ENCODE results near the gene RHD. TPM values are rescaled to one million over a fixed set of nuclear protein-coding genes. Genes with fewer than 3 reads are reported as not detected.

RHD gene
- total RNA-seq, 4 donors from 2014 or later: not detected

DNA sequence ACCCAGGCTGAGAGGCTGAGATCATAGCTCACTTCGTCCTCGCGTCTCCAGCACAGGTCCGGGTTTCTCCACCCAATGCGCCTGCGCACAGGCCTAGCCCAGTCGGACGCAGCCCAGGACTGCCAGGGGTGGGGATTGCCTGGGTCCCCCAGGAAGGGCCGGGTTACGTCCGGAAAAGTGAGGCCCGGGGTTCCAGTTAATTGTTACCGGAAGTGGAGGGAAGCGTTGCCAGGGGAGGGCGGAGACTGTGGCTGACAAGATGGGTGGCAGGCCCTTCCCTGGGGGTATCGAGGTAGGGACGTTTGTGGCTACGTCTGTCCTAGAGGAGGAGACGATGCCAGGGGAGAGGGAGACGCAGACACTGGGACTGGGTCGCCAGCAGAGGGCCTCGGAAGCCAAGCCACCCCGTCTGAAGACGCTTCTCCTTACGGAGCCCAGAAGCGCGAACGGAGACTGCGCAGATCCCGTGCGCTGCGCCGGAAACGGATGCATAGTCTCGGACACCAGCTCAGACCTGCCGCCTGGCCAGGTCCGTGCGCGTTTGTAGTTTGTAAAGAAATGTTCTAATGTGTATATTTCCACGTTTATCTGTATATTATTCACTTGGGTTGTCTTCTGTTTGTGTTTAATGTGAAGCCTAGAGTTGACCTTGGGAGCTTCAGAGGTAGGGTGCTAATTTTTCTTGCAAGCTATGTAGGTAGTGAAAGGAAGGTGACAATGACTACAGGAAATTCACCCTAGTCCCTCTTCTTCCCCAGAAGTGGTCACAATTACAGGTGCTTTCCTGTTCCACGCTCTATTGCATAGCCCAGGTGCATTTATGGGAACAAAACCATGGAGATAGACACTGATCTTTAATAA is 32.4 kb upstream of the RHD start:
- TF ChIP-seq, protein P1, sequence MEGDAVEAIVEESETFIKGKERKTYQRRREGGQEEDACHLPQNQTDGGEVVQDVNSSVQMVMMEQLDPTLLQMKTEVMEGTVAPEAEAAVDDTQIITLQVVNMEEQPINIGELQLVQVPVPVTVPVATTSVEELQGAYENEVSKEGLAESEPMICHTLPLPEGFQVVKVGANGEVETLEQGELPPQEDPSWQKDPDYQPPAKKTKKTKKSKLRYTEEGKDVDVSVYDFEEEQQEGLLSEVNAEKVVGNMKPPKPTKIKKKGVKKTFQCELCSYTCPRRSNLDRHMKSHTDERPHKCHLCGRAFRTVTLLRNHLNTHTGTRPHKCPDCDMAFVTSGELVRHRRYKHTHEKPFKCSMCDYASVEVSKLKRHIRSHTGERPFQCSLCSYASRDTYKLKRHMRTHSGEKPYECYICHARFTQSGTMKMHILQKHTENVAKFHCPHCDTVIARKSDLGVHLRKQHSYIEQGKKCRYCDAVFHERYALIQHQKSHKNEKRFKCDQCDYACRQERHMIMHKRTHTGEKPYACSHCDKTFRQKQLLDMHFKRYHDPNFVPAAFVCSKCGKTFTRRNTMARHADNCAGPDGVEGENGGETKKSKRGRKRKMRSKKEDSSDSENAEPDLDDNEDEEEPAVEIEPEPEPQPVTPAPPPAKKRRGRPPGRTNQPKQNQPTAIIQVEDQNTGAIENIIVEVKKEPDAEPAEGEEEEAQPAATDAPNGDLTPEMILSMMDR (IDR thresholded peaks at IDR 0.05; ENCODE audit: low read depth): no peak

DNA sequence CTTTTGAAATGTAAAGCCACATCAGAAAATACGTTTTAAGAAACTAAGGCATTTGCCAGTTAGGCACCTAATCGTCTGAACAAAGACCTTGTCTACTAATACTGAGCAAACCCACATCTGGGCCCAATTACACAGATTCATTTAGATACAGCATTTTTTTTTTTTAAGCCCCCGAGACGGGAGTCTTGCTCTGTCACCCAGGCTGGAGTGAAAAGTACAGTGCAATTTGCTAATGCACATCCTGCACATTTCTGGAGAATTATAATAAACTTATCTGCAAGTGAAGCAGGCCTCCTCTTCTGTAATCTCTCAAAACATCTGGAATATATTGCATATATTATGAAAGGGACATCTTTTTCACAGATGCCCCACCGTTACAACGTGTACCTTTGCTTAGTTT is 28.4 kb upstream of the RHD start:
- TF ChIP-seq, protein P1 (IDR thresholded peaks at IDR 0.05; ENCODE audit: low read depth): no peak

DNA sequence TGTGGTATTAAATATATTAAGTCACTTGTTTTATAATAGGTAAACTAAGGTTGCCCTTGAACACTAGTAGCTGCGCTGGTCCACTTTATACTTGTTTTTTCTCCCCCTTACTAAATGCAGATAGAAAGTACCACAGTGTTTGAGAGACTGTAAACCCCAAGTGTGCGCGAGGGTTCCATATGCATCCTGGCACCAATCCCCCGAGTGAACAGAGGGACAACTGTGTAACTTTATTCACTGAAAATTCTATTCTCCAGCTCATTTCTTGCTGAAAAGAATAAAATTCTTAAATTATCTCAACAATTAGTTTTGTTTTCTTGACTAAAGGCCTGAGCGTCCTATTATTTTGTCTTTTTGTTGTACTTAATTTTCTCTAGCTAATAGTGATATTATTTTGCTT is 26.9 kb upstream of the RHD start:
- TF ChIP-seq, protein P1 (IDR thresholded peaks at IDR 0.05; ENCODE audit: low read depth): no peak

DNA sequence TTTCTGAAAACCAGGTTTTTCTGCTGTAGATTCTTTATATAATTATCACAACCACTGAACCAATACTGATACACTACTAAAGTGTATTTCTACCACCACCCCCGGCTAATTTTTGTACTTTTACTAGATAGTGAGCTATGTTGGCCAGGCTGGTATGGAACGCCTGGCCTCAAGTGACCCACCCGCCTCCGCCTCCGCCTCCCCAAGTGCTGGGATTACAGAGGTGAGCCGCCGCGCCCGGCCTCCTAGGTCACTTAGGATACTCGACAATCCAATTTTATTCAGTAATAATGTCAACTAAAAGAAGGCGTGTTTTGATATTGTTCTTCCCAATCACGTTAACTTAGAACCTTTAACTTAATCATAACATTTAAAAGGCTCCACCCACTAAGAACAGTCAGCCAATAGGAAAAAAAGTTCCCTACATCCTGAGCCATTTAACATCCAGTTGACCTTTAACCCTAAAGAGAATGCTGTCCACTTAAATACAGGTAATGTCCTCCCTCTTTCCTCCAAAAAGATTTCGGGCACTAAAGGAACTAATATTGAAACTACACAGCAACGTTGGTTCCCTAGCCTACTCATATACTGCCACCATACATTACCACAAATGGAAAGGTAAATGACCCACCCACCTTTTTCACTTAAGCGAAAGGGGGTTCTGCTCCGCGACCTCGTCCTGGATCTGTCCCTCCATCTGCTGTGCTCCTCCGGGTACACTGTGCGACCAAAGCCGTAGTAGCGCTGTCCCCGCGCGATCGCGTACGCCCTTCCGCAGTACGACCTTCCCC is 26.3 kb upstream of the RHD start:
- TF ChIP-seq, protein P1 (IDR thresholded peaks at IDR 0.05; ENCODE audit: low read depth): no peak

DNA sequence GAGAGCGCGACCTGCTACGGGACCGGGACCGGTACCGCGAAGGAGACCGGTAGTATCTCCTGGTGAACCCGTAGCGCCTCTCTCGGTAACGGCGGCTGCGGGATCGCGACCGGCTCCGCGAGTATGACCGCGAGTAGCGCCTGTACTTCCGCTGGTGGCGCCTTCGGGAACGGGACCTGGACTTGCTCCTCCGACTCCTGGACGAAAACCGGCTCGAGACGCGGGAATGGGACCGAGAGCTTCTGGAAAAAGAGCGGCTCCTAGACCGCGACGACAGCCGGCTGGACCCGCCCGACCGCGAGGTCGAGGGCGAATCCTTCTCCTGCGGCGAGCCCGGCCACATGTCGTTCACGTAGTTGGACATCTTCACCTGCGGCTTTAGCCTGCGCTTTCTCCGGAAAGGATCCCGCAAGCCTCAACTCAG is 25.7 kb upstream of the RHD start:
- TF ChIP-seq, protein P1 (IDR thresholded peaks at IDR 0.05; ENCODE audit: low read depth): no peak

DNA sequence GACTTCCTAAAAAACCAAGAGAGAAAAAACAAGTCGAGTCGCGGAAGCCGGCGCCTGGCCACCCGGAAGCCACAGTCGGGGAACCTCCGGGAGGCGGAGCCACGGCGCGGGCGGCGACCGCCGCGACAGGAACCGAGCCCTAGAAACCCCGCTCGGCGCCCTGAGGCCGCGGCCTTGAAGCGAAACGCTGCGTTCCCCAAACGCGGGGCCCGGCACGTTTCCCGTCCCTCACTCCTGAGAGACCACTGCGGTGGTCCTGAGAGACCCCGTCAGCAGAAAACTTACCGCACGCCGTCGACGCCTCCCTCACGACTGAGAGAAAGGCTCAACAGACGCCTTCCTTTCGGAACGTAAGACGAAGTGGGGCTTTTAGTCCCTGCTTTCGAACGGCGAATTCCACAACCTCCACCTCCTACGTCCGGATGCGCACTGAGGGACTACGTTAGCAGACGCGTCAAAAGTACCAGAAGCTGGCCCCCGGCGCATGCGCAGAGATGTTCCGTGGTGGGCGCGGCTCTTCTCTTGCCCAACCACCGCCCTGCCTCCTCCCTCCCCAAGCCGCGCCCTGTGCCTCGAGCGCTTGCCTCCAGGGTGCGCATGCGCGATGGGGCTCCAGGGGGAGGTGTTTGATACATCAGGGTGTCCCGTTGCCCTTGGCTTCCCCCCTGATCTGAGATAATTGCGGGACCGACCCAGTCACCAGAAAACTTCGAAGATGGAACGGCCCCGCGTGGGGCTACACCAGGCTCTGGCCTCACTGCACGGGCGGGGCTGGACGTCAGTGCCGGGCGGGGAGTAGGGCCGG is 25.1 kb upstream of the RHD start, which contains the start of gene RSRP1:
Gene RSRP1 (minus strand): TSS at position 431 of the 805 bp plus-strand sequence. CDS start 491 bp downstream, outside the sequence.
- TF ChIP-seq, protein P1 (IDR thresholded peaks at IDR 0.05; ENCODE audit: low read depth): no peak

Measured in subcutaneous adipose tissue (tissue), 4 donors.